Inflammatory macrophage treated with lipopolysaccharide for 1 hour (primary cell): ENCODE measurements around the gene CHRM4.

Experiments used
- DNase-seq, 2 donors: peaks; one replicate each; pipeline ENCODE4 v3.0.0-alpha.2; 2020 to 2022

The CHRM4 gene

GRCh38 chr11:46402957-46403902 is 11.7 kb upstream of the CHRM4 start:
- no peak for DNase-seq

- no peak for DNase-seq
Measured at GRCh38 chr11:46397526-46397925, 6.0 kb upstream of the CHRM4 start.

DNA sequence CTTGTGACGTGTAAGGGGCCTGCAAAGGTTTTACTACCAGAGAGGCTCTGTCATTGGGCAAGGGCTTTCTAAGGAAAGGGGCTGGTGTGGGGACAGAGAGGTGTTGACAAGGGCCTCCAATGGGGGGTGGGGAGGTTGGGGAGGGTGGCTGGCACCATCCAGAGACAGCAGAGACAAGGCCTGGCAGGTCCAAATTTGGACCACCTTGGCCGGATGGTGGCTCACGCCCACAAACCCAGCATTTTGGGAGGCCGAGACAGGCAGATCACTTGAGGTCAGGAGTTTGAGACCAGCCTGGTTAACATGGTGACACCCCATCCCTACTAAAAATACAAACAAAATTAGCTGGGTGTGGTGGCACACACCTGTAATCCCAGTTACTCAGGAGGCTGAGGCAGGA is 2.2 kb upstream of the CHRM4 start:
- no peak for DNase-seq

DNA sequence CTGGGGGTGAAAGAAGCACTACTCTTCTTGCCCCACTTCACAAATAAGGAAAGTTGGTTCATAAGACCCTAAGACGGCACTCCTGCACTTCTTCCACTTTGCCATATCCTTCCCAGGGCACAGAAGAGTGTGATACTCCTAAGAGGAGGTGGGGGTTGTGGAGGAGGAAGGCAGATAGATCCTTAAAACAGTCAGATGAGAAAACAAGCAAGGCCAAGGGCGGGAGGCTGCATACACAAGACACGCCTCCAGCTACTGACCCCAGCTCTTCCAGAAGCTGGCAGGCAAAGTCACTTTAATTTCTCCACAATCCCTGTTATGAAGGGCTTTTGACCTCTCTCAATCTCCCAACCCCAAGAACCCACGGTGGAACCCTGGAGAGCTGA is 1.6 kb upstream of the CHRM4 start:
- no peak for DNase-seq

GRCh38 chr11:46392421-46393230 is 1.1 kb upstream of the CHRM4 start:
- DNase-seq, result peak; percentile 74 to 87

DNA sequence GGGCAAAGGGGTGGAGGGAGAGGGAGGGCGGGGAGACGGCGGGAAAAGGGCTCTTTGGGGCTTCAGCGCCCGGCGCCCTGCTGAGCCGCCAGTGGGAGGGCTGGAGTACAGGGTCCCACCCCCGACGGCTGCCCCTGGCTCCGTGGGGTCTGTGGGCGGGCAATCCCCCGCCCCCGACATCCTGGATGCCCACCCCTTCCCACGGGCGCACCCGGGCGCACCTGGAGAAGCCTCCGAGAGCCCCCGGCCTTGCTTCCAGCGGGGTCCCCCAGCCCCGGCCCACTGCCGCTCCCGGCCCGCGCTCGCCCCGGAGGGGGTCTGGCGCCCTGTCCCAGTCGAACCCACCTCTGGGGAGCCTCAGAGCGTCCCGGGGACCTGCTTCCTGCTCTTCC is 394 bp downstream of the CHRM4 start:
- no peak for DNase-seq

- DNase-seq, result no peak
Measured at GRCh38 chr11:46390331-46391171, 1.0 kb downstream of the CHRM4 start.

DNA sequence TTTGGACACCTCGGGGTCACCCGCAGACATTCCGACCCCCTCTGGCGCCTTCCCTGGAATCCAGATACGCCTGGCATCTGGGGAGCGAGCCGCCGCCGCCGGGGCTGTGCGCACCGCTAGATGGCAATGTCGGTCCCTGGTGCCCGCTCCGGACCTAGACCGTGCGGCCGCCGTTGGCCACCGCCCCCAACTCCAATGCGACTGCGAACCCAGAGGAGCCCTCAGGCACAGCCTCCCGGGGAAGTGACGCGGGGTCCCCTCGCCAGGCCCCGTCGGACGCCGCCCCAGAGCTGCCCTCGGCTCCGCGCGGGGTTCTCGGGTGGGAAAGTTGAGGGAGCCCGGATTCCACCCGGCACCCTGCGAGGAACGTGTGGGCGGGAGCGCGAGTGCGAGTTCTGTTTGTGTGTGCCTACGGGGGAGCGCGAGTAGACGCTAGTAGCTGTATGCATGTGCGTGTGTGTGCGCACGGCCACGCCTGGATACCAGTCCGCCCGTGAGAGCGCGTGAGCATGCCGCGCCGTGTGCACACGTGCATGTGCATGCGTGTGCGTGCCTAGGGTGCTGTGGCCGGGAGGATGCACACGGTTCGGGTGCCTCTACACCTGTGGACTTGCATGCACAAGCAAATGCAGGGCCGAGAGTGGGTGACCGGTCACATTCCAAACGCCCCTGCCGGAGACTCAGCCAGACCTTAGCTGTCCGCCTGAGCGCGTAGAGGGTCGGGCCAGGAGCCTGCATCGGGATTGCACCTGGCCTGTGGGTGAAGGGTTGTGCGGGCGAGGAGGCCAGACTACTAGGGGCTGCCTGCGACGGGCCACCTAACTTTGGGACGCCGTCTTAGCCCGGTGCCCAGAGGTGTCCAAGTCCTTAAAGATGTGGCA is 1.9 kb downstream of the CHRM4 start:
- DNase-seq, result peak; percentile 53 to 73

DNA sequence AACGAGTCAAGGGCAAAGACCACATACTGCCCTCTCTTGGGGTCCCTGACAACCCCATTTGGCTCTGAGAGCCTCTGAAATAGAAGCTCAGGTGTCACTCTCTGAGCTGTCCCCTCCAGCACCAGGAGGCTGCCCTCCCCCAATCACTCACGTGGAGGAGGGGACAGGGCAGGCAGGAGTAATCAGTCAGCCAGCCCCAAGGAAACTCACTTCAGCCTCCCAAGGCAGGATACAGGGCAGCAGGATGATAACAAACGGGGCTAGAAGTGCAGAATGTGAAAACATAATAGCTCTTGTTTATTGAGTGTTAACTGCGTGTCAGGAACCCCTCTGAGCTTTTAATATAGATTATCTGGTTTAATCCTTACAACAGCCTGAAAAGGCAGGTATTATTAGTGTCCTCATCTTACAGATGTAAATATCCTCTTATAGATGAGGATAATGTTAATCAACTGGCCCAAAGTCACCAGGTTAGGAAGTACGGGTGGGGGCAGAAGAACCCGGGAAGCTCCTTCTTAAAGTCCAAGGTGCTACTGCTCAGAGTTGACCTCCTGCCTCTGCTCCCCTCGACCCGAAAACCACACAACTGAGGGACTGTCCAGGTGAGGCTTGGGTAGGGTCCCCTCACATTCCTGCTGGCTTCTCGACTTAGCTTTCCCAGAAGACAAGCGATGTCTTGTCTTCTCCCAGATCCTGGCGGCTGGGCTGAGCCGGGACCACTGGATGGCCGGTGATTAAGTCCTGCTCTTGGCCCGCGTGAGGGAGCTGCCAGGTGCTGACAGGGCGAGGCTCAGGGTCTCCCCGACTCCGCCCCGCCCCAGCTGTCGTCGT is 2.7 kb downstream of the CHRM4 start:
- DNase-seq, result no peak

- peak; percentile 47 to 55 for DNase-seq
Measured at GRCh38 chr11:46387919-46388618, 3.5 kb downstream of the CHRM4 start.

GRCh38 chr11:46387456-46387855 is 4.1 kb downstream of the CHRM4 start:
- no peak for DNase-seq

GRCh38 chr11:46386674-46387073 is 4.9 kb downstream of the CHRM4 start:
- DNase-seq, result no peak

DNA sequence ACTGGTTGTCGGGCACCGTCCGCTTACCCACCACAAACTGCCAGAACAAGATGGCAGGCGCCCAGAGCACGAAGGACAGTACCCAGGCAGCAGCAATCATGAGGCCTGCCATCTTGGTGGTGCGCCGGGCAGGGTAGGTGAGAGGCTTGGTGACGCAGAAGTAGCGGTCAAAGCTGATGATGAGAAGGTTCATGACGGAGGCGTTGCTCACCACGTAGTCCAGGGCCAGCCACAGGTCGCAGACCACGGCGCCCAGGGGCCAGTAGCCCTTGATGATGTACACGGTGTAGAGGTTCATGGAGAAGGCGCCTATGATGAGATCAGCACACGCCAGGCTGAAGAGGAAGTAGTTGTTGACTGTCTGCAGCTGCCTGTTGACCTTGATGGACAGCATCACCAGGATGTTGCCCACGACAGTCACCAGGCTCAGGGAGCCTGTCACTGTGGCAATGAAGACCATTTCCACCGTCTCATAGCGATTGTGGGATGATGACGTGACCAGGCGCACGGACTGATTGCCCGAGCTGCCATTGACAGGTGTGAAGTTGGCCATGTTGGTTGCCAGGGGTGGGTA is 5.5 kb downstream of the CHRM4 start:
- peak in 1 of 2 donors; percentile 22 for DNase-seq

- DNase-seq, result no peak
Measured at GRCh38 chr11:46385169-46386004, 6.2 kb downstream of the CHRM4 start.

DNA sequence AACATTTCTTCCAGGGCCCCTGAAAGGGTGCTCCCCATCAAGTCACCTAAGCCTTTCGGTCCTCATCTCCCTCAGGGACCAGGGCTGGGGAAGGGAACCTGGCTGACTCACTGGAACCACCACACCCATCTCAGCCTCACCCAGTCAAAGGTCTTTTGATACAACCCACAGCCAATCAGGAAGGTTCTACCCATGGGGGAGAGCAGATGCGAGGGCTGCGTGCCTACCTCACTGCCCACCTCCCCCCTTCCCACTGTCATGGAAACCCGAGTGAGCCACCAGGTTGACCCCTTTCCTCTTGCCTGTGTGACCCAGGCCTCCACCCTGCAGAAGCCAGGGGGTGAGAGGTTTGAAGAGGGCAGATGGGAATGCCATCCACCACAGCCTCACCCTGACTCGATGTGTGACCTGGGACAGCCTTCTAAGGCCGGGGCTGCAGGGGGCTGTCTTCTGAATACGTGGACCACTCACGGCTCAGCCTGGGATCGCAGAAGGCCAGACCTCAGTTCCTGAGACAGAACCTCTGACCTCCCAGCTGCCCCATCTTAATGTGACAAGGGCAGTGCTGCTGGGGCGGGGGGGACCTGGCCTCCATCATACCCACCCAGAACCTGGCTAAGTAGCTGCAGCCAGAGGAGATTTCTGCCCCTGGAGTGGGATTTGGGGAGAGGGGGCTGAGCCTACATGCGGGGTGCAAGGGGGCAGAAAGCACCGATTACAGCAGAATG is 7.4 kb downstream of the CHRM4 start:
- no peak for DNase-seq

- DNase-seq, result no peak
Measured at GRCh38 chr11:46383404-46383758, 8.2 kb downstream of the CHRM4 start.

DNA sequence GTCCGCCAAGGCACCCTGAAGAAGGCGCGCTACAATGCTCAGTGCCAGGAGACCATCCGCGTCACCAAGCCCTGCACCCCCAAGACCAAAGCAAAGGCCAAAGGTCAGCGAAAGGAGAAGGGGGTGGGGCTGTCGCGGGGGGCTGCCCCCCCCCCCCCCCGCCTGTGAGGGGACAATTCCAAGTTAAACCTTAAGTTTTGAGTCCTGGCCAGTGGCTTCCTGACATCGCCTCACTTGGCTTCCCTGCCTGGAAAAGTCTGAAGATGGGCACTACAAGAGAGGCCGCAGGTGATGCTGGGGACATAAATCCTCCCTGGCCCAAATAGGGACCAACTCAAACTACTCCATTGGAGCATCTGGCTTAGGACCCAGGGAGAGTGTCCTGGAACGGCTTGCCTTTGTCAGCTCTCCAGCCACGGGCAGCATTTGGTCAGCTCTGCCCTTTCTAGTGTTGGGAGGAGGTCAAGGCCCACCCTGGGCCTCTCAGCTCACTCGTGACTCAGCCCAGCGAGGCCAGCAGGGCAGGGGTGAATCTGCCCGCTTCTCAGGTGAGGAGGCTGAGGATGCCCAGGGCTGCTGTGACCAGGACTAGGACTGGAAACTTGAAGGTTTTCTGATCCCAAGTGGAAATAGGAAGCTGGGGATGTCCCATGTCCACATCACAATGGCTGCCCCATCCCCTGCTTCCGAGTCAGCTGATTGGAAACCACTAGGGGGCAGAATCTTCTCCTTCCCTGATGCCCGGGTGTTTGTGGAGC is 8.8 kb downstream of the CHRM4 start:
- peak; percentile 36 to 57 for DNase-seq
